LNCAP (cell line): ENCODE results near the gene LIX1.

Source experiments
- TF ChIP-seq, protein P1 (sequence below): fragments of 450-650 bp; IDR thresholded peaks from 2 replicates; pipeline ENCODE4 v1.5.1; 2017; ENCODE audit warnings: mild to moderate bottlenecking

The LIX1 gene

DNA sequence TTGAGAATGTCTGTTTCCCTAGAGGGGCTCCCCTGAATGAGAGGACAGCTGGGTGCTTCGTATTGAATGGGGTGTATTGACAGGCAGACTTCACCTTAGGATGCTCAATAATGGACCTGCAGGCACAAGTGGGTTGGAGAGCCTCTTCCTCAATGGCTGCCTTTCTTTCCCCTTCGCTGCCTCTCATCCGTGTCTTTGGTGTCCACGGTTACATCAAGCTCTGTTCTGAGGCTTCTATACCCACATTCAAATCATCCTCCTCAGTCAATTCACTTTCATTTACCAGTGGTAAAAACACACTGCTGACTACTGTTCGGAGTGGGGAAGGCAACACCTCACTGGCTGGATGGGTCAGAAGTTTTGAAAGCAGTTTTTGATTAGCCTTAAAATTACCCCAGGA, 20.6 kb downstream of the LIX1 start:
- TF ChIP-seq, protein P1, sequence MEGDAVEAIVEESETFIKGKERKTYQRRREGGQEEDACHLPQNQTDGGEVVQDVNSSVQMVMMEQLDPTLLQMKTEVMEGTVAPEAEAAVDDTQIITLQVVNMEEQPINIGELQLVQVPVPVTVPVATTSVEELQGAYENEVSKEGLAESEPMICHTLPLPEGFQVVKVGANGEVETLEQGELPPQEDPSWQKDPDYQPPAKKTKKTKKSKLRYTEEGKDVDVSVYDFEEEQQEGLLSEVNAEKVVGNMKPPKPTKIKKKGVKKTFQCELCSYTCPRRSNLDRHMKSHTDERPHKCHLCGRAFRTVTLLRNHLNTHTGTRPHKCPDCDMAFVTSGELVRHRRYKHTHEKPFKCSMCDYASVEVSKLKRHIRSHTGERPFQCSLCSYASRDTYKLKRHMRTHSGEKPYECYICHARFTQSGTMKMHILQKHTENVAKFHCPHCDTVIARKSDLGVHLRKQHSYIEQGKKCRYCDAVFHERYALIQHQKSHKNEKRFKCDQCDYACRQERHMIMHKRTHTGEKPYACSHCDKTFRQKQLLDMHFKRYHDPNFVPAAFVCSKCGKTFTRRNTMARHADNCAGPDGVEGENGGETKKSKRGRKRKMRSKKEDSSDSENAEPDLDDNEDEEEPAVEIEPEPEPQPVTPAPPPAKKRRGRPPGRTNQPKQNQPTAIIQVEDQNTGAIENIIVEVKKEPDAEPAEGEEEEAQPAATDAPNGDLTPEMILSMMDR = no peak

DNA sequence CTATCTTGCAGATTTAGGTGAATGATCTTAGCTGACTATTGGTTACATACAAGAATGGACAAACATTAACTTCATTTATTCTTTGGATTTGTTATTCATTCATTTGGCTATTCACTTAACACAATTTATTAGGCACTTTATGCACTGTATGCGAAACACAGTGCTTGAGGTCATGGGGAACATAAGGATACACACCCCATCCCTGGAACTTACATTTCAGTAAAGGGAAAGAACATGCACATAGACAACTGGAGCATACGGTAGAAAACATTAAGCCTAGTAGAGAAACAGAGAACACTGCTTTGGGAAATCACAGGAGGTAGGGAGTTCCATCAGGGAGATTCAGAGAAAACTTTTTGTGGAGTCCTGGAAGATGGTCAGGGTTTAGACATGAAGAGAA, 22.2 kb downstream of the LIX1 start:
- TF ChIP-seq, protein P1 = no peak

DNA sequence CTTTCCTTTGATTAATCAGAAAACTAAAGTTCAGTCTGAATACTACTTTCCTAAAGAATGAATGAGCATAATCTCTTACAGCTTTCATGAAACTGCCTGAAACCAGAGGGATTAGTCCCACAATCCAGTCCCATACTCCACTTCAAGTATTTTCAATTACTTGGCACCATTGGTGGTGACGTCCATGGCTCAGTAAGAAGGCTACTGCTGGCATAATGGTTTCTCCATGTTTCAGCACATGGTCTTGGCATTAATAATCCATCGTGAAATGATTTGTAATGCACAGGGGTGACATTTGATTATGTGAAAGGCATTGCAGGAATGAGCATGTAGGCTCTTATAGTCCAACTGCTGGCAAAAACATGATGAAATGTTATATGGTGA, 23.4 kb downstream of the LIX1 start:
- TF ChIP-seq, protein P1 = no peak

DNA sequence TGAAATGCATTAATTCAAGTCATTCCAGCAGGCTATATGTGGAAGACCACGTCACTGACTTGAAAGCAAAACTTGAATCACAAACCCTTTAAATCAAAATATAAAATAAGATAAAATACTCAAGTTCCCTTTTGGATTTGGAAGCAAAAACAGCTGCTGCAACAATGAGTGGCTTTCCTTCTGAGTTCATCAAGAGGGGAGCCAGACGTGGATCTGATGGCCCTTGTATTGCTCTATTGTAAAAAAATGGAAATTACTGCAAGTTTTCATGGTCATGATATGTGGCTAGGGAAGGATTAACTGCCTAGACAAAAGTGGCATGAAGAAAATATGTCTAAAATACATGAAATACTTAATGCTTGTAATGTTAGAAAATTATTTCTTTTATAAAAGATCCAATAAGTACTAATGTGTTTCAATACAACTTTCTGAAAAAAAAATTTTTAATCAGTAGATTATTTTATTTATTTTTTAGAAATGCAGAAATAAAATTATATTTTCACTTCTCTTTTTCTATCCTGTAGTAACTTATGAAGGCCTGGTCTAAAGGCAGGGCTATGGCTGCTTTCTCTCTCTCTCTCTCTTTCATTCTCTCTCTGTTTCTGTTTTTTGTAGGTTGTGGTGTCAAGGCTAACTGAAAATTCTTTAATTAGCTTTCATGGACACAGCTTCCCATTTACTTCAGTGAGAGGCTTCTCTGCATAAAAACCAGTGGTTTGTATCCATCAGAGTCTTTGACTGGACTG, 24.0 kb downstream of the LIX1 start:
- TF ChIP-seq, protein P1 = no peak

DNA sequence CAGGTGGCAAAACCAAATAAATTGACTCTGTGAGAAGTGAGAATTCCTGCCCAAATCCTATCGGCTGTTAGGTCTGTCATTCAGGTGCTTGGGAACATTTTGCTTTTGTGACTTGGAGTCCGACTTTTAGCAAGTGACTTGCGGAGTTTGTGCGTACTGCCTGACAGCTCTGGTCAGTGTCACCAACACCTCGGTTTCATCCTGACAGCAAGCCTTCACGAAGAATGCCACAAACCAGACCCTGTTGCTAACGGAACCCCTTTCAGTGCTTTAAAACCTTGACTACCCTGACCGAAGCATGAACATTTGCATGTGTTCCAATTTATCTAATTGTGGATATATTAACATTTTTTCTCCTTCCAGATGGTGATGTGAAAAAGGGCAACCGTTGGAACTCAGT, 26.5 kb downstream of the LIX1 start:
- TF ChIP-seq, protein P1 = no peak

DNA sequence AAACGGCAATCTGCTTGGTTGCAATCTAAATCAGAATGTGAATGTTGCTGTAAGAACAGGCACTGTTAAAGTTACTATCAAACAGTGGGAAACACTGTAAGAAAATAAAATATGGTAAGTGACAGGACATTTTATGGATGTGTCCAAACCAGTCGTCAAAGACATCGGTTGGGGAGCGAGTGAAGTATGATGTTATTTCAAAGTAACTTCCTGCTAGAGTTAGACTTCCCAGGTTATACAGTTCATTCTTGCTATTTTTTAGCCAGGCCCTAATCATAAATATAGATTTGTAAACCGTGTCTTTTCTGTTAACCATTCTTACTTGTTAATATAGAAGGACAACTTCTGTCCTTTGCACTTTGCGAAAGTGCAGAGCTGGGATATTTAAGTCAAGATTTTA, 30.2 kb downstream of the LIX1 start:
- TF ChIP-seq, protein P1 = no peak

DNA sequence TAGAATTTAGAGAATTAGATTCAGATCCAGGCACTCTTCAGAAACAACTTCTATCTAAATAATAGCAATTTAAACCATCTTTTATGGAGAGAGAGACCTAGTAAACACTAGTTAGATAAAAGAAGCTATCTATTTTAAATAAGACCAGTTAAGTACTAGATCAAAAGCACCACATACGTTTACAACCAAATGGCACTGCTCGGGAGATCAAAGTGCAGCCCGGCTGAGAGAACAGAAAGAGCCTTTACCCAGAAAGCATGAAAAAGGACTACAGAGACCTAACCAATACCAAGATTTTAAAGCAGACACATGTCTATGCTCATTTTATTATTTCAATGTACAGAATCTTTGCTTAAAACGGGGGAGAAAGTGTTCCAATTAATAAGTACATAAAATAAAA, 30.8 kb downstream of the LIX1 start:
- TF ChIP-seq, protein P1 = no peak

DNA sequence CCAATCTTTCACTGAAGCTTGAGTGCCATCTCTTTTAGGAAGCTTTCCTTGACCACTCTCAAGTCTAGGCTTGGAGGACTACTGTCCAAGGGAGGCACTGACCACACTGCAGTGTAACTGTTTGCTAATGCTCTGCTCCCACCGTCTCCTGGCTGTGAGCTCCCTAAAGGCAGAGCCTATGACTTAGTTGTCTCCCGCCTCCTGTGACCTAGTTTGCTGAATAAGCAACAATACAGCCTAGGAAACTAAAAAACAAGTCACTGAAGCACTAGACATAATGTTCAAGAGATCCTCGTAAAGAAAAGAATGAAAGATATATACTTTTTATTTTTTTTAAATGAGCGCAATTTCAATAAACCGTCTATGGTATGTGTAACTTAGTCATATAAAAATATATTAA, 31.4 kb downstream of the LIX1 start:
- TF ChIP-seq, protein P1 = no peak
